ENCODE data around the gene MSI1. TPM values are rescaled to one million over a fixed set of nuclear protein-coding genes. Genes with fewer than 3 reads are reported as not detected.

Gene MSI1
- not detected in 2 replicates for total RNA-seq

DNA sequence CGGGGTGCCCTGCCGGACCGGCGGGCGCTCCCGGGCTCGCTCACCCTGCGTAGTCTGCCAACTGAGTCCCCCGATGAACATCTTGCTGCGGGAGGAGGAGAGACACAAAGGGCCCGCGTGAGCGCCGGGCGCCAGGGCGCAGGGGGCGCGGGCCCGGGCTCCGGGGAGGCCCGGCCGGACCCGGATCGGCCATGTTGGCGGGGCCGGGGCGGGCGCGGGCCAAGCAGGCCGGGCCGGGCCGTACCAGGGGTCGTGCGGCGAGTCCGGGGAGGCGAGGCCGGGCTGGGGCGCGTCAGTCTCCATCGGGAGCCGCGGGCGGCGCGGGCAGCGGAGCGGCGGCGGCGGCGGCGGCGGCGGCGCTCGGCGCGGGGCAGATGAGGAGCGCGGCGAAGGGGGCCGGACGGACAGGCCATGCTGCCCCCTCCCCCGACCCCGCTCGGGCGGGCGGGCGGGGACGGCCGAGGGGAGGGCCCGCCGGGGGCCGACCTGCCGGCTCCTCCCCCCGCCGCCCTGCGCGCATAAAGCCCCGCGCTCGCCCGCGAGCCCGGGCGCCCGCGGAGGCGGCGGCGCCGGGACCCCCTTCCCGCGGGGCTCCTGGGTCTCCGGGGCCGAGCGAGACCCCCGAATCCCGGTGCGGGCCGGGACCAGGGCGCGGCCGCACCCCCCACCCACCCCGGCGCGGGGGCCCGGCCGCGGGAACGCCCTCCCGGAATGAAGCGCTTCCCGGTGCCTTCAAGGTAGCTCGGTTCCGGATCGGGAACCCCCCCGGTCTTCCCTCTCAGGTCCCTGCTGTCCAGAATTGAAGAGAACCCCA is at the start of gene MSI1:
Gene MSI1 (minus strand): TSS at position 376 of the 814 bp plus-strand sequence. CDS start 73 bp downstream, at position 303.

GRCh38 chr12:120327593-120327992 is 41.4 kb downstream of the MSI1 start, which contains the start of gene PLA2G1B:
Gene PLA2G1B (minus strand): TSS chr12:120327779. CDS start chr12:120327753, 26 bp downstream.

DNA sequence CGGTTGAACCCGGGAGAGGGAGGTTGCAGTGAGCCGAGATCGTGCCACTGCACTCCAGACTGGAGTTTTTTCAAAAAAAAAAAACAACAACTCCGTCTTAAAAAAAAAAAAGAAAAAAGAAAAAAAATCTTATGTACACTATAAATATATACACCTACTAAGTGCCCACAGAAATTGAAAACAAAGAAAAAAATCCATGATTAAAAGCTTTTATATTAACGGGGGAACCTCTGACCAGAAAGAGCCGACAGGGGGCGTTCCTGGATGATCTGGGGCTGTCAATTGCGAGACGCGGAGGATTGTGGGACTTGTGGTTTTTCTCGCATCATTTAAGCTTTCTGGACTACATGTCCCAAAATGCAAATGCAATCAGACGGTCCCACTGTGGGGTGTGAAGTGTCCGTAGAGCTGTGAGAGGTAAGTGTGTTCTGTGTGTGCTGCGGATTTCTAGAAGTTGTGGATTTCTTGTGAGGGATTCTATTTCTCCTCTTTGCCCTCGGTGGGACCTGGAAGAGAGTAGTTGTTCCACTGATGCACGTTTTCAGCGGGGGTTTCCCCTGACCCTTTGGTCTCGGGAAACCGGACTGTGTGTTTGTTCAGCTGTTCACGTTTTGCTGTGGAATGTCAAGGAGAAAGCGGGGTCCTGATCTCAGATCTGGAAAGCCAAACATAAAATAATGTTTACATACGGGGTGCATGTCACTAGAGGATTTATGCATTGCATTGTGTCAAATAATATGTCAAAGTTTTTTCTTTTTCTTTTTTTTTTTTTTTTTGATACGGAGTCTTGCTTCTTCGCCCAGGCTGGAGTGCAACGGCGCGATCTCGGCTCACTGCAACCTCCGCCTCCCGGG is 66.8 kb downstream of the MSI1 start, which contains the start of gene SIRT4:
Gene SIRT4 (plus strand): TSS at position 360 of the 854 bp plus-strand sequence. CDS start 1,241 bp downstream, outside the sequence.

DNA sequence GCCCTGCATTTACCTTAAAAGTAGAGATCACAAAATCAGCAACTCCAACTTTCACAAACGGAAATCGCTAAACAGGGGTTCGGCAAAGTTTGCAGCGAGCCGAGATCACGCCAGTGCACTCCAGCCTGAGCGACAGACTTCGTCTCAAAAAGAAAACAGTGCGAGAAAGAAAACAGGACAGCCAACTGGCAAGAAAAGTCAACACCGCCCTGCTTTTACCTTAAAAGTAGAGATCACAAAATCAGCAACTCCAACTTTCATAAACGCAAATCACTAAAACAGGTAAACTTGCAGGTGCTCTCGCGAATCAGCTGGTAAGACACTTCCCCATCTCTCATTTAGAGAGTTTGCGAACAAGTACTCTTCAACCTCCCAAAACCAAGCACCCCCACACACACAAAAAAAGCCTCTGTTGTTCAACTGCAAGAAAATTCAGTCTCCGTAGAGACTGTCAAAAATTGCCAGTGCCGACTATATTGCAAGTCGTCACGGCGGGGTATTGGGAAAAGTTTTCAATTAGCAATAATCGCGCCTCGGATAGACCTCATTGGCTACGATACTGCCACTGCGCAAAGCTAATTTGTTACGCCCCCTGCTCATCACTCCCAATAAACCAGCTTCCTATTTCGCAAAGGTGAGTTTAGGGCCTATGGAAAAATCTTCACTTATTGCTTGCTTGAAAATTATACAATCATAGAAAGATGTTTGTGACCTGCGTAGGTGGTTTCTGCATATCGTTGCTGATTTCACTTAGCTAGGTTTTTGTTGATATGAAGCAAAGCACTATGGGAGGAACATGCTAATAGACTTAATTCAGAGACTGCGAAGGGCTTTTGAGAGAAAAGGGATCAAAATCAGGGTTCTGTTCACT is 76.1 kb downstream of the MSI1 start, which contains the start of gene RNU4-1:
Gene RNU4-1 (minus strand): TSS at position 577 of the 871 bp plus-strand sequence.

Other genes with a start within 250 kb of the MSI1 start
- gene GCN1, start 174.4 kb downstream of the MSI1 start, total RNA-seq = 42.9 and 49.6 TPM in 2 replicates
- 6,880 and 9,847 TPM in 2 replicates for gene RPLP0, start 168.1 kb downstream of the MSI1 start, total RNA-seq
- 85.3 and 113 TPM in 2 replicates for gene PXN, start 103.4 kb downstream of the MSI1 start, total RNA-seq
- gene RNU4-2, start 77.3 kb downstream of the MSI1 start, total RNA-seq = under 0.01 TPM in 2 replicates
- under 0.01 TPM in 2 replicates for gene RNU4-1, start 75.9 kb downstream of the MSI1 start, total RNA-seq
- gene SIRT4, start 66.8 kb downstream of the MSI1 start, total RNA-seq = 0.35 and 2.0 TPM in 2 replicates
- gene PLA2G1B, start 41.4 kb downstream of the MSI1 start, total RNA-seq = not detected in 2 replicates
- gene COX6A1, start 68.9 kb upstream of the MSI1 start, total RNA-seq = 360 and 401 TPM in 2 replicates
- 36.3 and 41.5 TPM in 2 replicates for gene TRIAP1, start 77.2 kb upstream of the MSI1 start, total RNA-seq
- 16.3 and 19.2 TPM in 2 replicates for gene GATC, start 77.3 kb upstream of the MSI1 start, total RNA-seq
- 56.5 and 77.6 TPM in 2 replicates for gene SRSF9, start 100.6 kb upstream of the MSI1 start, total RNA-seq
- gene DYNLL1, start 126.9 kb upstream of the MSI1 start, total RNA-seq = 221 and 450 TPM in 2 replicates
- gene COQ5, start 160.0 kb upstream of the MSI1 start, total RNA-seq = 24.6 and 27.4 TPM in 2 replicates
- gene RNF10, start 165.2 kb upstream of the MSI1 start, total RNA-seq = 115 and 123 TPM in 2 replicates
- 26.3 and 29.8 TPM in 2 replicates for gene POP5, start 212.2 kb upstream of the MSI1 start, total RNA-seq